ENCODE results near the gene ELAVL3.
"Not testable (repeated sequence)": the region's sequence is repeated elsewhere in the genome, so short reads cannot be mapped to it uniquely, and the experiment has no call there.

ELAVL3 gene

GRCh38 chr19:11435057-11435832 is 45.6 kb downstream of the ELAVL3 start, which contains the start of the genes ODAD3 and PRKCSH:
Gene ODAD3 (minus strand): TSS chr19:11435121. CDS start chr19:11435016, 105 bp downstream.
Gene PRKCSH (plus strand): TSS chr19:11435635. CDS start chr19:11436118, 483 bp downstream.
- DNase-seq: peak; percentile 100

DNA sequence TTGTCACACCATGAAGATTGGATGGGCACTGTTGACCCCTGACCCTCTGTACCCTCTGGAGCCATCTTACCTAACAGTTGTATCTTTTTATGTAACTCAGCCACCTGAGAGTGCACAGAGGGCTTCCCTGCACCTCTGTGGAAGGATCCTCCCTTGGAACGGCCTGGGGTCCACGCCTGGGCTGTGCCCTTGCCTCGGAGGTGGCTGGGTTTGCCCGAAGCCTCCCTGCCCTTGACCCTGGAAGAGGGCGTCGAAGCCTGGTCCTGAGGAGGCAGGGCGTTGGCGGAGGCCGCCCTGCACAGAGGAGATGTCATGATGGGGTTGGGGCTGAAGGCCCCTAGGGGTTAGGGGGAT is 46.2 kb downstream of the ELAVL3 start:
- no peak for DNase-seq

- not testable (repeated sequence) for DNase-seq
Observed at GRCh38 chr19:11433526-11433925, 47.3 kb downstream of the ELAVL3 start.

- no peak for DNase-seq
Observed at GRCh38 chr19:11426656-11427055, 54.2 kb downstream of the ELAVL3 start.

GRCh38 chr19:11425719-11426457 is 55.0 kb downstream of the ELAVL3 start:
- no peak for DNase-seq

DNA sequence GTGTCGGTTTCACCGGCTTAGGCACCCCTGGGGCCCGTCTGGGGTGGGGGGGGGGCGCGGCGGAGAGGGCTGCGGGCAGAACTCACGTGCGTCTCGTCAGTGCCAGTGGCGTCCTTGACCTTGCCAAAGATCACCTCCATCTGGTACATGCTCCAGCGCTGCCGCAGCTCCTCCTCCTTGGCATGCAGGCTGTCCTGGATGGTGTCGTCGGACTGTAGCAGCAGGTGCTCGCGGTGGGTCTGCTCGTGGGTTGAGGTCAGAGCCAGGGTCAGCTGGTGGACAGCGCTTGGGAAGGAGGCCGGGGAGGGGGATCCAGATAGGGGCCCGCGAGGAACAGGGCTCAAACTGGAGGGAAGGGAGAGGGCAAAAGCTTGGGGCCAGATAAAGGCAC is 57.1 kb downstream of the ELAVL3 start:
- DNase-seq: no peak

- no peak for DNase-seq
Observed at GRCh38 chr19:11423164-11423790, 57.6 kb downstream of the ELAVL3 start.

GRCh38 chr19:11422163-11423065 is 58.4 kb downstream of the ELAVL3 start:
- DNase-seq: peak; percentile 69

- DNase-seq: peak; percentile 57
Observed at GRCh38 chr19:11421371-11422098, 59.3 kb downstream of the ELAVL3 start.

- no peak for DNase-seq
Observed at GRCh38 chr19:11420429-11421370, 60.1 kb downstream of the ELAVL3 start.

- no peak for DNase-seq
Observed at GRCh38 chr19:11418549-11419506, 62.0 kb downstream of the ELAVL3 start, which contains the start of gene RGL3. Gene RGL3 (minus strand): TSS chr19:11419314. CDS start chr19:11419278, 36 bp downstream.

DNA sequence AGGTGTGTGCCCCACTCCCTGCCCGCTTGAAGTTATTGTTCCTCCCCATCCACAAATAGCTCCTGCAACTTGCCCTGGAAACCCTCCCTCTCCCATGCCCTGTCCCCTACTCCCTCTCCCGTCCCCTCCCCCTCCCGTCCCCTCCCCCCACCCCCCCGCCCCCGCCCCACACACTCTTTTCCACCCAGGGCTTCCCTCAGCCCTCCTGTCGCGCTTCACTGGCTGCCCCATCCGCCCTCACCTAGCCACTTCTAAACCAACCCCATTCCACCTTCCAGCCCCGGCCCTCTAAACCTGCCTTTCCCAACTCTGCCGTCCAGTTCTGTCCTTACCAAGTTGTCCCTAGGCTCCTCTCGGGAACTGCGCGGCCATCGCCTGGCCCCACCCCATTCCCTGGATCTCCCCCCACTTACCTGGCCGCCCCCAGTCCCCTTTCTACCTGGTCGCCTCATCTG is 62.7 kb downstream of the ELAVL3 start:
- DNase-seq: no peak

GRCh38 chr19:11416346-11417052 is 64.3 kb downstream of the ELAVL3 start:
- DNase-seq: no peak

DNA sequence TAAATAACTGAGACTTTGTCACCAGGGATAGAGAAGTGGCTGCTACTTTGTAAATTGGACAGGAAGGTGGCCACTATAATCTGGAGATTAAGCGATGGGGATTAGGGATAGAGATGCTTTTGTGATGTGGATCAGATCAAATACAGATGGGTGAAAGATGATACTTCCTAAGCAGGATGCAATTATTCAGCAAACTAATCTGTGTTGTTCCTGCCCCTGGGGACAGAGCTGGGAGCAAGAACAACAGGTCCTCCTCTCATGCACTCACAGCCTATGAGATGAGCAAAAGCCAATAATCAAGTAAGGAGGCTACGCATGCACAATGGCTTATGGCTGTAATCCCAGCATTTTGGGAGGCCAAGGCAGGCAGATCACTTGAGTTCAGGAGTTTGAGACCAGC is 66.3 kb downstream of the ELAVL3 start:
- DNase-seq: no peak

DNA sequence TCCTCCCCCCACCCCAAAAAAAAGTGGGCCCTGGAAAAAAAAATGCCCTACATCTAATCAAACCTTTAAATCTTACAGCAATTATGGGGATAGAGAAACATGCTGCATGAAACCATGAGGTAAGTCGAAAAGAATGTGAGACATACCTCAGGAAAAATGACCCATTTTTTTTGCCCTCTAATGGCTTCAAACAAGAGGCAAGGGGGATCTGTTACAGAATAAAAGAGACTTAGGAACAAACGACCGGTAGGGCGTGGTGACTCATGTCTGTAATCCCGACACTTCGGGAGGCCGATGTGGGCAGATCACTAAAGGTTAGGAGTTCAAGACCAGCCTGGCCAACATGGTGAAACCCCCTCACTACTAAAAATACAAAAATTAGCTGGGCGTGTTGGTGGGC is 70.2 kb downstream of the ELAVL3 start:
- DNase-seq: no peak

DNA sequence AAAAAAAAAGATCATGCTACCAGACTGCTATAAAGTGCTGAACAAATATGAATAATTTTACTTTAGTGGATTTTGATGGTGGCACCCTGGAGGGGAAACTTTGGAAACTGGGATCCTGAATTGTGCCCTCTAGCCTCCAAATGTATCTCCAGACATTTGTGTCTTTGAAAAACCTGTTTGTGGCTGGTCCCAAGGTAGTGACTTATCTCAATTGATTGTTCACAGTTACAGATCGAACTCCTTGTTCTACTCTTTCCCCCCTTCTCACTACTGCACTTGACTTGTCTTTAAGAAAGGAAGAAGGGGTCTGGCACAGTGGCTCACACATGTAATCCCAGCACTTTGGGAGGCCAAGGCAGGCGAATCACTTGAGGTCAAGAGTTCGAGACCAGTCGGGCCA is 72.3 kb downstream of the ELAVL3 start:
- no peak for DNase-seq

GRCh38 chr19:11406703-11407236 is 74.1 kb downstream of the ELAVL3 start:
- DNase-seq: not testable (repeated sequence)
